Fibroblast of skin of left biceps (primary cell): ENCODE results near the gene LEFTY2.
"Not testable (repeated sequence)": the region's sequence is repeated elsewhere in the genome, so short reads cannot be mapped to it uniquely, and the experiment has no call there.

Experiments used
- DNase-seq, 2 experiments: peaks; one replicate each; pipeline ENCODE4 v3.0.0-alpha.2; 2013; ENCODE audit warnings: low read depth in 2 of 2

Gene LEFTY2

GRCh38 chr1:225954753-225955152, 13.7 kb upstream of the LEFTY2 start:
- no peak for DNase-seq

- DNase-seq, result no peak
Observed at GRCh38 chr1:225953315-225953714, 12.3 kb upstream of the LEFTY2 start.

GRCh38 chr1:225950905-225951497, 10.0 kb upstream of the LEFTY2 start:
- no peak for DNase-seq

GRCh38 chr1:225949041-225949440, 8.0 kb upstream of the LEFTY2 start:
- no peak for DNase-seq

- DNase-seq, result no peak
Observed at GRCh38 chr1:225946803-225947202, 5.8 kb upstream of the LEFTY2 start.

- DNase-seq, result no peak
Observed at GRCh38 chr1:225946082-225946620, 5.1 kb upstream of the LEFTY2 start.

GRCh38 chr1:225945564-225945963, 4.5 kb upstream of the LEFTY2 start:
- DNase-seq, result no peak

- no peak for DNase-seq
Observed at GRCh38 chr1:225944951-225945350, 3.9 kb upstream of the LEFTY2 start.

- DNase-seq, result no peak
Observed at GRCh38 chr1:225944387-225944786, 3.4 kb upstream of the LEFTY2 start.

GRCh38 chr1:225943582-225943981, 2.6 kb upstream of the LEFTY2 start:
- no peak for DNase-seq

- no peak for DNase-seq
Observed at GRCh38 chr1:225942574-225942973, 1.6 kb upstream of the LEFTY2 start.

- DNase-seq, result no peak
Observed at GRCh38 chr1:225941942-225942222, 862 bp upstream of the LEFTY2 start.

- DNase-seq, result no peak
Observed at GRCh38 chr1:225940385-225941151, 452 bp downstream of the LEFTY2 start.

- not testable (repeated sequence) for DNase-seq
Observed at GRCh38 chr1:225939939-225940310, 1.1 kb downstream of the LEFTY2 start.

- not testable (repeated sequence) for DNase-seq
Observed at GRCh38 chr1:225939097-225939938, 1.7 kb downstream of the LEFTY2 start.

GRCh38 chr1:225937048-225937968, 3.7 kb downstream of the LEFTY2 start:
- DNase-seq, result no peak

GRCh38 chr1:225936523-225936922, 4.5 kb downstream of the LEFTY2 start:
- no peak for DNase-seq

GRCh38 chr1:225936086-225936485, 4.9 kb downstream of the LEFTY2 start:
- DNase-seq, result not testable (repeated sequence)

GRCh38 chr1:225934711-225935110, 6.3 kb downstream of the LEFTY2 start:
- no peak for DNase-seq

- no peak for DNase-seq
Observed at GRCh38 chr1:225933072-225933471, 7.9 kb downstream of the LEFTY2 start.
